Measurements from ENCODE around the gene SAMD11.

The SAMD11 gene

GRCh38 chr1:933603-933940, 9.8 kb downstream of the SAMD11 start:
- no peaks in the 10 kb centered on the region for H3K36me3 ChIP-seq (ENCODE audit: control insufficient read depth, insufficient read depth, low read length)
- no peak overlapping the region for H3K4me3 ChIP-seq (ENCODE audit: low read depth, low read length)
- H3K9ac ChIP-seq, result no peak overlapping the region
- H3K4me1 ChIP-seq, result no peaks in the 10 kb centered on the region
- H3K9me3 ChIP-seq (ENCODE audit: control insufficient read depth, low read length), result no peaks in the 10 kb centered on the region
- TF ChIP-seq CTCF (IDR thresholded peaks at IDR 0.05), result no peak
- H3K4me2 ChIP-seq (ENCODE audit: low read length), result no peak overlapping the region
- no peak overlapping the region for H2AFZ ChIP-seq
- no peak overlapping the region for H3K27ac ChIP-seq
- H3K27me3 ChIP-seq (ENCODE audit: control insufficient read depth, insufficient read depth, low read length), result no peaks in the 10 kb centered on the region
- no peaks in the 10 kb centered on the region for H3K79me2 ChIP-seq

- Histone ChIP-seq H3K9me3 (ENCODE audit: control insufficient read depth, low read length) (no peaks in the 10 kb centered on the region), H3K4me3 (ENCODE audit: low read depth, low read length) (no peak overlapping the region), H3K9ac (no peak overlapping the region), H2AFZ (no peak overlapping the region), H3K79me2 (no peaks in the 10 kb centered on the region), H3K4me1 (no peaks in the 10 kb centered on the region), H3K27me3 (ENCODE audit: control insufficient read depth, insufficient read depth, low read length) (no peaks in the 10 kb centered on the region), H3K36me3 (ENCODE audit: control insufficient read depth, insufficient read depth, low read length) (no peaks in the 10 kb centered on the region), H3K27ac (no peak overlapping the region), H3K4me2 (ENCODE audit: low read length) (peak overlapping the region; percentile 37)
- no peak for TF ChIP-seq CTCF (IDR thresholded peaks at IDR 0.05)
These were observed 11.4 kb downstream of the SAMD11 start for GRCh38 chr1:934991-935750.

- peaks cover 2% of the 10 kb centered on the region for H3K4me1 ChIP-seq
- no peak overlapping the region for H3K27ac ChIP-seq
- no peaks in the 10 kb centered on the region for H3K9me3 ChIP-seq (ENCODE audit: control insufficient read depth, low read length)
- no peaks in the 10 kb centered on the region for H3K27me3 ChIP-seq (ENCODE audit: control insufficient read depth, insufficient read depth, low read length)
- H3K4me3 ChIP-seq (ENCODE audit: low read depth, low read length), result no peak overlapping the region
- peak overlapping the region; percentile 37 for H3K4me2 ChIP-seq (ENCODE audit: low read length)
- no peaks in the 10 kb centered on the region for H3K79me2 ChIP-seq
- no peak for TF ChIP-seq CTCF (IDR thresholded peaks at IDR 0.05)
- H3K9ac ChIP-seq, result no peak overlapping the region
- no peaks in the 10 kb centered on the region for H3K36me3 ChIP-seq (ENCODE audit: control insufficient read depth, insufficient read depth, low read length)
- H2AFZ ChIP-seq, result no peak overlapping the region
These were observed 12.1 kb downstream of the SAMD11 start for GRCh38 chr1:935751-936231.

- H3K4me2 ChIP-seq (ENCODE audit: low read length), result no peak overlapping the region
- no peak overlapping the region for H3K9ac ChIP-seq
- TF ChIP-seq CTCF (IDR thresholded peaks at IDR 0.05), result no peak
- no peak overlapping the region for H2AFZ ChIP-seq
- no peaks in the 10 kb centered on the region for H3K27me3 ChIP-seq (ENCODE audit: control insufficient read depth, insufficient read depth, low read length)
- H3K36me3 ChIP-seq (ENCODE audit: control insufficient read depth, insufficient read depth, low read length), result no peaks in the 10 kb centered on the region
- no peaks in the 10 kb centered on the region for H3K9me3 ChIP-seq (ENCODE audit: control insufficient read depth, low read length)
- H3K4me3 ChIP-seq (ENCODE audit: low read depth, low read length), result no peak overlapping the region
- no peaks in the 10 kb centered on the region for H3K79me2 ChIP-seq
- peaks cover 2% of the 10 kb centered on the region for H3K4me1 ChIP-seq
- no peak overlapping the region for H3K27ac ChIP-seq
These were observed 12.9 kb downstream of the SAMD11 start for GRCh38 chr1:936348-937264.

Data from parathyroid adenoma (tissue), 2 donors.